ENCODE data around the gene B4GALT7.

DNA sequence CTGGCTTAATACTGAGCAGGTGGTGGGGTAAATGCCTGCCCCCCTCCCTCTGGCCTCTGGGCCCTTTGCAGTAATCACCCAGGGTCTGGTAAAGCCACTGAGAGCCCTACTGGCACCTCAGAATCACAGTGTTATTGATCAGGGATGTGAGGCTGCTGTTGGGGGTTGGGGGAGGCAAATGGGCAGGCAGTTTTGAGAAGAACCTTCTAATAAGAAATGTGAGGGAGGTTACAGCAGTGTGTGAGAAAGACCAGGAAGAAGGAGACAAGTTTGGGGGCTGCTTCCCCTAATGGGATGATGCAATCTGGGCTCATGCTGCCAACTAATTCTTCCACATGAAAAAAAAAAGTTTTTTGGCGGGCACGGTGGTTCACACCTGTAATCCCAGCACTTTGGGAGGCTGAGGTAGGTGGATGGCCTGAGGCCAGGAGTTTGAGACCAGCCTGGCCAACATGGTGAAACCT, 3.1 kb upstream of the B4GALT7 start:
- TF ChIP-seq, protein P1, sequence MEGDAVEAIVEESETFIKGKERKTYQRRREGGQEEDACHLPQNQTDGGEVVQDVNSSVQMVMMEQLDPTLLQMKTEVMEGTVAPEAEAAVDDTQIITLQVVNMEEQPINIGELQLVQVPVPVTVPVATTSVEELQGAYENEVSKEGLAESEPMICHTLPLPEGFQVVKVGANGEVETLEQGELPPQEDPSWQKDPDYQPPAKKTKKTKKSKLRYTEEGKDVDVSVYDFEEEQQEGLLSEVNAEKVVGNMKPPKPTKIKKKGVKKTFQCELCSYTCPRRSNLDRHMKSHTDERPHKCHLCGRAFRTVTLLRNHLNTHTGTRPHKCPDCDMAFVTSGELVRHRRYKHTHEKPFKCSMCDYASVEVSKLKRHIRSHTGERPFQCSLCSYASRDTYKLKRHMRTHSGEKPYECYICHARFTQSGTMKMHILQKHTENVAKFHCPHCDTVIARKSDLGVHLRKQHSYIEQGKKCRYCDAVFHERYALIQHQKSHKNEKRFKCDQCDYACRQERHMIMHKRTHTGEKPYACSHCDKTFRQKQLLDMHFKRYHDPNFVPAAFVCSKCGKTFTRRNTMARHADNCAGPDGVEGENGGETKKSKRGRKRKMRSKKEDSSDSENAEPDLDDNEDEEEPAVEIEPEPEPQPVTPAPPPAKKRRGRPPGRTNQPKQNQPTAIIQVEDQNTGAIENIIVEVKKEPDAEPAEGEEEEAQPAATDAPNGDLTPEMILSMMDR (IDR thresholded peaks at IDR 0.05) = no peak
- no peak for TF ChIP-seq POLR2AphosphoS5 (IDR thresholded peaks at IDR 0.05)
- TF ChIP-seq POLR2A (IDR thresholded peaks at IDR 0.05) = no peak
